Adipocyte (in vitro differentiated cells): ENCODE results near the gene MSH5.
"Not testable (repeated sequence)": the region's sequence is repeated elsewhere in the genome, so short reads cannot be mapped to it uniquely, and the experiment has no call there.

Source experiments
- DNase-seq: peaks from one replicate; pipeline ENCODE4 v3.0.0-alpha.2; 2015; ENCODE audit warnings: low read depth
- H3K27me3 ChIP-seq: replicated peaks from 2 replicates; pipeline ENCODE4 v1.7.0; 2013; ENCODE audit warnings: mild to moderate bottlenecking, low read length, moderate library complexity; ENCODE audit not compliant: control insufficient read depth, insufficient read depth
- H3K36me3 ChIP-seq: 2 replicates; pipeline ENCODE4 v1.7.0; 2013; ENCODE audit warnings: low read length, mild to moderate bottlenecking, moderate library complexity; ENCODE audit not compliant: control insufficient read depth, insufficient read depth, severe bottlenecking
- H3K4me1 ChIP-seq: 2 replicates; pipeline ENCODE4 v1.7.0; 2013; ENCODE audit warnings: mild to moderate bottlenecking, low read length, moderate library complexity; ENCODE audit not compliant: control insufficient read depth, insufficient read depth
- H3K4me3 ChIP-seq: 2 replicates; pipeline ENCODE4 v1.7.0; 2013; ENCODE audit warnings: mild to moderate bottlenecking, low read length, moderate library complexity
- H3K9ac ChIP-seq: 2 replicates; pipeline ENCODE4 v1.7.0; 2013; ENCODE audit warnings: mild to moderate bottlenecking, low read length, moderate library complexity
- H3K9me3 ChIP-seq: 2 replicates; pipeline ENCODE4 v1.7.0; 2013; ENCODE audit warnings: mild to moderate bottlenecking, low read length, moderate library complexity; ENCODE audit not compliant: control insufficient read depth

The MSH5 gene

GRCh38 chr6:31702405-31702818, 37.4 kb upstream of the MSH5 start:
- Histone ChIP-seq H3K9ac (peak overlapping the region; percentile 95), H3K4me3 (peak overlapping the region; percentile 88), H3K4me1 (peaks cover 16% of the 10 kb centered on the region), H3K27me3 (no peaks in the 10 kb centered on the region), H3K36me3 (peaks cover 6% of the 10 kb centered on the region), H3K9me3 (no peaks in the 10 kb centered on the region)
- peak; percentile 62 for DNase-seq

- Histone ChIP-seq H3K36me3 (peaks cover under 1% of the 10 kb centered on the region), H3K27me3 (no peaks in the 10 kb centered on the region), H3K4me1 (peaks cover 16% of the 10 kb centered on the region), H3K9me3 (no peaks in the 10 kb centered on the region), H3K9ac (peak within 1 kb of the TSS; percentile 95), H3K4me3 (peak within 1 kb of the TSS; percentile 88)
- peak; percentile 99 for DNase-seq
These were observed 36.7 kb upstream of the MSH5 start, which contains the start of gene ABHD16A for GRCh38 chr6:31702819-31703716. Gene ABHD16A, minus strand, starts transcription at chr6:31703324. Its CDS starts 43 bp downstream, at chr6:31703281.

GRCh38 chr6:31705931-31706330, 33.9 kb upstream of the MSH5 start:
- H3K4me1 ChIP-seq = peaks cover 16% of the 10 kb centered on the region

GRCh38 chr6:31706599-31706998, 33.2 kb upstream of the MSH5 start, which contains the start of gene LY6G6F:
Gene LY6G6F, plus strand, starts transcription at chr6:31706866. Its CDS starts 41 bp downstream, at chr6:31706907.
- Histone ChIP-seq H3K9me3 (no peaks in the 10 kb centered on the region), H3K36me3 (no peaks in the 10 kb centered on the region), H3K4me1 (peaks cover 10% of the 10 kb centered on the region), H3K4me3 (no peak within 1 kb of the TSS), H3K27me3 (peaks cover 14% of the 10 kb centered on the region), H3K9ac (no peak within 1 kb of the TSS)
- DNase-seq = no peak

More at GRCh38 chr6:31705931-31706330, 33.9 kb upstream of the MSH5 start:
- Histone ChIP-seq H3K27me3 (peaks cover 7% of the 10 kb centered on the region), H3K9ac (no peak overlapping the region), H3K4me3 (no peak overlapping the region), H3K36me3 (no peaks in the 10 kb centered on the region), H3K9me3 (no peaks in the 10 kb centered on the region)
- DNase-seq = no peak

GRCh38 chr6:31707701-31708100, 32.1 kb upstream of the MSH5 start:
- H3K9me3 ChIP-seq = no peaks in the 10 kb centered on the region
- H3K4me3 ChIP-seq = no peak overlapping the region
- no peaks in the 10 kb centered on the region for H3K36me3 ChIP-seq
- peaks cover 18% of the 10 kb centered on the region for H3K27me3 ChIP-seq
- no peak overlapping the region for H3K9ac ChIP-seq
- DNase-seq = no peak
- peaks cover 3% of the 10 kb centered on the region for H3K4me1 ChIP-seq

- H3K9me3 ChIP-seq = no peaks in the 10 kb centered on the region
- peaks cover 3% of the 10 kb centered on the region for H3K4me1 ChIP-seq
- peaks cover 18% of the 10 kb centered on the region for H3K27me3 ChIP-seq
- H3K36me3 ChIP-seq = no peaks in the 10 kb centered on the region
- no peak overlapping the region for H3K4me3 ChIP-seq
- no peak overlapping the region for H3K9ac ChIP-seq
- DNase-seq = no peak
These were observed 31.6 kb upstream of the MSH5 start for GRCh38 chr6:31708224-31708623.

GRCh38 chr6:31709157-31709556, 30.6 kb upstream of the MSH5 start:
- H3K9me3 ChIP-seq, H3K4me3 ChIP-seq, H3K4me1 ChIP-seq, H3K36me3 ChIP-seq, H3K9ac ChIP-seq, DNase-seq: not testable (repeated sequence)
- peaks cover 23% of the 10 kb centered on the region for H3K27me3 ChIP-seq

- DNase-seq = no peak
- Histone ChIP-seq H3K9ac (no peak overlapping the region), H3K27me3 (peaks cover 26% of the 10 kb centered on the region), H3K4me3 (no peak overlapping the region), H3K36me3 (no peaks in the 10 kb centered on the region), H3K4me1 (no peaks in the 10 kb centered on the region), H3K9me3 (no peaks in the 10 kb centered on the region)
These were observed 29.1 kb upstream of the MSH5 start for GRCh38 chr6:31710523-31711219.

- Histone ChIP-seq H3K36me3 (no peaks in the 10 kb centered on the region), H3K4me3 (no peak overlapping the region), H3K27me3 (peaks cover 26% of the 10 kb centered on the region), H3K4me1 (no peaks in the 10 kb centered on the region), H3K9me3 (no peaks in the 10 kb centered on the region), H3K9ac (no peak overlapping the region)
- DNase-seq = no peak
These were observed 28.6 kb upstream of the MSH5 start for GRCh38 chr6:31711233-31711632.

GRCh38 chr6:31712296-31712695, 27.5 kb upstream of the MSH5 start:
- peaks cover 26% of the 10 kb centered on the region for H3K27me3 ChIP-seq
- H3K4me1 ChIP-seq = no peaks in the 10 kb centered on the region
- no peak overlapping the region for H3K9ac ChIP-seq
- no peak overlapping the region for H3K4me3 ChIP-seq
- H3K36me3 ChIP-seq = no peaks in the 10 kb centered on the region
- H3K9me3 ChIP-seq = no peaks in the 10 kb centered on the region
- DNase-seq = no peak

GRCh38 chr6:31713465-31713864, 26.3 kb upstream of the MSH5 start:
- Histone ChIP-seq H3K4me1 (no peaks in the 10 kb centered on the region), H3K9ac (no peak overlapping the region), H3K9me3 (no peaks in the 10 kb centered on the region), H3K36me3 (no peaks in the 10 kb centered on the region), H3K4me3 (no peak overlapping the region), H3K27me3 (peaks cover 26% of the 10 kb centered on the region)
- DNase-seq = no peak
